Measurements from ENCODE around the gene SUN1. TPM values are rescaled to one million over a fixed set of nuclear protein-coding genes. Genes with fewer than 3 reads are reported as not detected.
"Not testable (repeated sequence)": the region's sequence is repeated elsewhere in the genome, so short reads cannot be mapped to it uniquely, and the experiment has no call there.

Gene SUN1
- total RNA-seq, 2 experiments from 2014 or later: 41.4 to 46.3 TPM

DNA sequence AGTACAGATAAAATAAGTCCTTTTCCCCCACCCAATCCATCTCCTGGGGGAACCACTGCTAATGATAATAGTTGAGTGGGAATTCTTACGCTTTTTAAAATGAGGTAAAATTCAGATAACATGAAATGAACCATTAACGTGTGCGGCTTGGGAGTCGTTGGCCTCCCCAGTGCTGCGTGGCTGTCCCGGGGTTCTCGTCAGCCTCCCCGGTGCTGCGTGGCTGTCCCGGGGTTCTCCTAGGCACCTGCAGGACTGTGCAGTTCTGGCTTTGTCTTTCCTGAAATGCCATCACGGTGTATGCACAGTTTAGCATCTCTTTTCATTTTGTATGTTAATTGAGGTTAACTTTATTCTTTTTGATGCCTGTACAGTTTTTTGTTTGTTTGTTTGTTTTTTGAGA is 13.5 kb downstream of the SUN1 start:
- ATAC-seq (no peak), DNase-seq (no peak)
- no peak overlapping the region for H3K4me3 Mint-ChIP-seq
- H3K4me1 Mint-ChIP-seq: no peaks in the 10 kb centered on the region
- CTCF ChIA-PET: interaction anchor here (1.3 kb wide), 1 partner anchor 12 kb away, joined by 3 read pairs; no protein-coding TSS in a partner anchor
- H3K36me3 Mint-ChIP-seq: peaks cover 18% of the 10 kb centered on the region
- H3K9me3 Mint-ChIP-seq (ENCODE audit: low read depth): no peaks in the 10 kb centered on the region
- no peak overlapping the region for H3K27ac Mint-ChIP-seq
- H3K27me3 Mint-ChIP-seq: no peaks in the 10 kb centered on the region

- H3K36me3 Mint-ChIP-seq: peaks cover 16% of the 10 kb centered on the region
- not testable (repeated sequence) for H3K27ac Mint-ChIP-seq; ATAC-seq; H3K4me3 Mint-ChIP-seq; H3K4me1 Mint-ChIP-seq; DNase-seq; H3K9me3 Mint-ChIP-seq (ENCODE audit: low read depth); H3K27me3 Mint-ChIP-seq
- CTCF ChIA-PET: interaction anchor here (1.3 kb wide), 1 partner anchor 14 kb away, joined by 3 read pairs; no protein-coding TSS in a partner anchor
Measured at GRCh38 chr7:846958-847650, 14.8 kb downstream of the SUN1 start.

DNA sequence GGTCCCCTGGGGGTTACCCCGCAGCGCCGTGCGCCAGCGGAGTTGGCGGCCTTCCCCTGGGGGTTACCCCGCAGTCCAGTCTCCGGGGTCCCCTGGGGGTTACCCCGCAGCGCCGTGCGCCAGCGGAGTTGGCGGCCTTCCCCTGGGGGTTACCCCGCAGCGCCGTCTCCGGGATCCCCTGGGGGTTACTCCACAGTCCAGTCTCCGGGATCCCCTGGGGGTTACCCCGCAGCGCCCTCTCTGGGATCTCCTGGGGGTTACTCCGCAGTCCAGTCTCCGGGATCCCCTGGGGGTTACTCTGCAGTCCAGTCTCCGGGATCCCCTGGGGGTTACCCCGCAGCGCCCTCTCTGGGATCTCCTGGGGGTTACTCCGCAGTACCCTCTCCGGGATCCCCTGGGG is 15.5 kb downstream of the SUN1 start:
- ATAC-seq; H3K9me3 Mint-ChIP-seq (ENCODE audit: low read depth); DNase-seq; CTCF ChIA-PET; H3K4me1 Mint-ChIP-seq; H3K27me3 Mint-ChIP-seq; H3K4me3 Mint-ChIP-seq; H3K27ac Mint-ChIP-seq: not testable (repeated sequence)
- peaks cover 15% of the 10 kb centered on the region for H3K36me3 Mint-ChIP-seq

- Mint-ChIP-seq H3K4me3 (no peak overlapping the region), H3K4me1 (no peaks in the 10 kb centered on the region), H3K36me3 (peaks cover 16% of the 10 kb centered on the region), H3K27me3 (no peaks in the 10 kb centered on the region), H3K27ac (no peak overlapping the region), H3K9me3 (ENCODE audit: low read depth) (no peaks in the 10 kb centered on the region)
- CTCF ChIA-PET: no interaction called here
- ATAC-seq: no peak
- DNase-seq: no peak
Measured at GRCh38 chr7:849145-849544, 16.9 kb downstream of the SUN1 start.

GRCh38 chr7:849781-850180 is 17.5 kb downstream of the SUN1 start:
- H3K4me1 Mint-ChIP-seq: no peaks in the 10 kb centered on the region
- ATAC-seq (no peak), DNase-seq (no peak)
- no peaks in the 10 kb centered on the region for H3K9me3 Mint-ChIP-seq (ENCODE audit: low read depth)
- H3K4me3 Mint-ChIP-seq: no peak overlapping the region
- no peaks in the 10 kb centered on the region for H3K27me3 Mint-ChIP-seq
- CTCF ChIA-PET: no interaction called here
- H3K36me3 Mint-ChIP-seq: peaks cover 18% of the 10 kb centered on the region
- no peak overlapping the region for H3K27ac Mint-ChIP-seq

DNA sequence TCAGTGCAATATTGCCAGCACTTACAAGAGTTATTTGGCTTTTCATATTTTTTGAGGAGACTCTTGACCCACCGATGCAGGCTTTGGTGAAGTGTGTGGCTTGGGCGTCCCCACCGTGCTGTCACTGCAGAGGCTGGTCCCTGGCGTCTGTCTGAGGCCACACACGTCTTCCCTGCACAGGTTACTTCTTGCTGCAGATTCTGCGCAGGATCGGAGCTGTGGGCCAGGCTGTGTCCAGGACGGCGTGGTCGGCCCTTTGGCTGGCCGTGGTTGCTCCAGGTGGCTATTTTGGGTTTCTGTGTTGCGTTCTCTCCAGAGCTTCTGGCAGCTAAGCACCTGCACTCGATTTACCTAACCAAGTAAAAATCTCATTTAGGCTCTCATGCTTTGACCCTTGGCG is 18.9 kb downstream of the SUN1 start:
- ATAC-seq (no peak), DNase-seq (no peak)
- CTCF ChIA-PET: no interaction called here
- Mint-ChIP-seq H3K4me3 (no peak overlapping the region), H3K4me1 (no peaks in the 10 kb centered on the region), H3K27ac (no peak overlapping the region), H3K27me3 (no peaks in the 10 kb centered on the region), H3K36me3 (peaks cover 14% of the 10 kb centered on the region), H3K9me3 (ENCODE audit: low read depth) (no peaks in the 10 kb centered on the region)

- DNase-seq: no peak
- H3K9me3 Mint-ChIP-seq (ENCODE audit: low read depth): no peaks in the 10 kb centered on the region
- no peak overlapping the region for H3K27ac Mint-ChIP-seq
- no peak overlapping the region for H3K4me3 Mint-ChIP-seq
- no peaks in the 10 kb centered on the region for H3K4me1 Mint-ChIP-seq
- CTCF ChIA-PET: no interaction called here
- no peak for ATAC-seq
- peaks cover 11% of the 10 kb centered on the region for H3K36me3 Mint-ChIP-seq
- no peaks in the 10 kb centered on the region for H3K27me3 Mint-ChIP-seq
Measured at GRCh38 chr7:853366-854117, 21.3 kb downstream of the SUN1 start.

- H3K27me3 Mint-ChIP-seq: no peaks in the 10 kb centered on the region
- no peak for DNase-seq
- CTCF ChIA-PET: no interaction called here
- H3K9me3 Mint-ChIP-seq (ENCODE audit: low read depth): no peaks in the 10 kb centered on the region
- no peak overlapping the region for H3K4me3 Mint-ChIP-seq
- peaks cover 10% of the 10 kb centered on the region for H3K36me3 Mint-ChIP-seq
- H3K27ac Mint-ChIP-seq: no peak overlapping the region
- no peak for ATAC-seq
- no peaks in the 10 kb centered on the region for H3K4me1 Mint-ChIP-seq
Measured at GRCh38 chr7:854118-854775, 22.0 kb downstream of the SUN1 start.

DNA sequence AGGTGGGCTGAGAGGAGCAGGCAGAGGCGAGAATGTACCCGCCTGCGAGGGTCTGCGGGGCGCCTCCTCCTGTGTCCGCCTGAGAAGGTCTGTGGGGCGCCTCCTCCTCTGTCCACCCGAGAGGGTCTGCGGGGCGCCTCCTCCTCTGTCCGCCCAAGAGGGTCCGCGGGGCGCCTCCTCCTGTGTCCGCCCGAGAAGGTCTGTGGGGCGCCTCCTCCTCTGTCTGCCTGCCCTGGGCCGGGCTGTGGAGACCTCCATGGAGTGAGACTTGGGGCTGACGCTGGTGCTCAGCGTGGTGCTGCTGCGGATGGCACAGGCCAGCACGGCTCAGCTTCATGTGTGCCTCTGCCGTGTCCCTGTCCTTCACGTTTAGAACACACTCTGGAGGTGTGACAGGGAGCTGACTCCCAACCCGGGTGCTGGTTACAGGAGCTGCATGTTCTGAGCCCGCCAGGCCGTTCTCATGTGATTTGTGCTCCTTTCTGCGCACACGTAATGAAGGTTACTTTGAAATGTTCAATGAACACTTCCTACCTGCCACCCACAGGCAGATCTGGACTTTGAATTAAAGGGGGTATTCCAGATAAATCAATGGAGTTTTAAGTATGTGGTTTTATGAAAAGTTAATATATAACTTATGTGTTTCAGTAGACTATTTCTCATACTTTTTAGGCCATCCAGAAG is 23.6 kb downstream of the SUN1 start:
- Mint-ChIP-seq H3K36me3 (peaks cover 3% of the 10 kb centered on the region), H3K27ac (no peak overlapping the region), H3K27me3 (no peaks in the 10 kb centered on the region), H3K4me1 (no peaks in the 10 kb centered on the region), H3K9me3 (ENCODE audit: low read depth) (no peaks in the 10 kb centered on the region), H3K4me3 (no peak overlapping the region)
- CTCF ChIA-PET: no interaction called here
- DNase-seq (no peak), ATAC-seq (no peak)

DNA sequence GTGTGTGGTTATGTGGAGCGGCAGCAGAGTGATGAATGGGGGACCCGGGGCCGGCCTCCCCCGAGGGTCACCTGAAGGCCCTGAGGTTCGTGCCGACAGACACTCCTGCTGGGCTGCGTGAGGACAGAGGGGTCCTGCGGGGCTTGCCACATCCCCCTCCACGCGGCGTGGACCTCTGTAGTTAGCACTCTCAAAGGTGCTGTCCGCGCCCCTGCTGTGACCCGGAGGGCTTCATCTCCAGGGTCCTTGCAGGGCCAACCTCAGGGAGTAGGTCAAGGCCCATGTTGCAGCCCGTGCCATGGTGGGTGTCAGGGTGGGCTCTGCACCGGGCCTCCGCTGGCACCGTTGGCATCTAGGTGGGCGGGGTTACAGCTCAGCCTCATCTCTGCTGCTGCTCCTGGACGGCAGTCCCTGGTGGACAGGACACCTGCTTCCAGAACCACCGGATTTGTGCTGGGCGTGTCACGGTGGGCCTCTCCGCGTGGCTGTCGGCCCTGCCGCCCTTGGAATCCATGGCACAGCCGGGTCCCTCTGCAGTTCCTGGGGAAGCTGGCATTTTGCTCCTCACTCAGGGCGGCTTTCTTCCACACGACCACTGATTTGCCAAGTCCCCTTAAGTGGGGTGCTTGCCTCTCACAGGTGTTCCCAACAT is 24.3 kb downstream of the SUN1 start:
- Mint-ChIP-seq H3K4me1 (no peaks in the 10 kb centered on the region), H3K27ac (no peak overlapping the region), H3K36me3 (peaks cover 6% of the 10 kb centered on the region), H3K4me3 (no peak overlapping the region), H3K27me3 (no peaks in the 10 kb centered on the region), H3K9me3 (ENCODE audit: low read depth) (no peaks in the 10 kb centered on the region)
- CTCF ChIA-PET: no interaction called here
- ATAC-seq (no peak), DNase-seq (no peak)

- Mint-ChIP-seq H3K27ac (no peak overlapping the region), H3K36me3 (peaks cover 6% of the 10 kb centered on the region), H3K9me3 (ENCODE audit: low read depth) (no peaks in the 10 kb centered on the region), H3K27me3 (no peaks in the 10 kb centered on the region), H3K4me1 (no peaks in the 10 kb centered on the region), H3K4me3 (no peak overlapping the region)
- DNase-seq (no peak), ATAC-seq (no peak)
- CTCF ChIA-PET: interaction anchor here (0.8 kb wide), 1 partner anchor 72 kb away, joined by 3 read pairs; no protein-coding TSS in a partner anchor
Measured at GRCh38 chr7:857661-858060, 25.4 kb downstream of the SUN1 start.

DNA sequence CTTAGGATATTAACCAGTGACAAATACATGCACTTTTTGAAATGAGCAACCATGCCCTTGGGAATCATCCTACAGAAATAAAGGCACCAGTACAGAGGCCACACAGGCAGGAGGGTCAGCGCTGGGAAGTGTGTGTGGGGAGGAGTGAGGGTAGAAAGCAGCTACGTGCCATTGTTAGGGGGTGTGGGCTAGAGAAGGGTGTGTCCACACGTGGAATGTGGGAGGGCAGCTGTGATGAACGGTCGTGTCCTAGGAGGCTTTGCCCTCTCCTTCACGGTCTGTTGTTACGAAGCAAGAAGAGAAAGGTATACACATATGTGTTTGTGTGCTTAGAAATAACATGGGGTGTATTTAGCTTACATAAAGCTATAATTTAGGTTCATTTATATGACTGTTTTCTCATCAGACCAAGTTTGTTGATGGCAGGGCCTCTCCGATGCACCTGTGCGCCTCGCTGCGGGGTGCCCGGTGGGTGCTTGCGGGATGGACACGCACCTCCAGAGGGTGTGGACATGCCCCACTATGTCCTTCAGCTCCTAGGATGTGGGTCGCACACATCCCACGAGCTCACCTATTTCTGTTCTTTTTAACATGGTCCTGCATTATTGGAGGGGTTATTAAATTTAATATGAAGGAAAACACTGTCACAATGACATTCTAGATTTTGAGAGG is 27.2 kb downstream of the SUN1 start:
- ATAC-seq: no peak
- no peaks in the 10 kb centered on the region for H3K4me1 Mint-ChIP-seq
- H3K36me3 Mint-ChIP-seq: peaks cover 2% of the 10 kb centered on the region
- CTCF ChIA-PET: interaction anchor here (0.7 to 1.7 kb wide), 3 partner anchors 14 to 28 kb away, joined by 3 to 6 read pairs (median 3); partner anchors contain the start of gene SUN1
- DNase-seq: no peak
- H3K4me3 Mint-ChIP-seq: no peak overlapping the region
- no peaks in the 10 kb centered on the region for H3K9me3 Mint-ChIP-seq (ENCODE audit: low read depth)
- H3K27ac Mint-ChIP-seq: no peak overlapping the region
- no peaks in the 10 kb centered on the region for H3K27me3 Mint-ChIP-seq
